Cardiac muscle cell (in vitro differentiated cells and primary cell): Measurements from ENCODE around the gene RPS3. TPM values are rescaled to one million over a fixed set of nuclear protein-coding genes. Genes with fewer than 3 reads are reported as not detected.

Experiments used
- DNase-seq, 2 donors: peaks; one replicate each; pipeline versions ENCODE4 v3.0.0 to v3.0.0-alpha.2; 2010 to 2017; ENCODE audit warnings: low read depth in 1 of 2, low spot score in 1 of 2
- H3K27ac ChIP-seq: fragments of 200-600 bp; sonication (generic); 2 replicates; pipeline ENCODE4 v1.5.1; 2016
- H3K27me3 ChIP-seq: fragments of 200-600 bp; sonication (generic); 2 replicates; pipeline ENCODE4 v1.6.0; 2016; ENCODE audit warnings: control low read depth
- H3K36me3 ChIP-seq: fragments of 200-600 bp; sonication (generic); 2 replicates; pipeline ENCODE4 v1.5.1; 2016; ENCODE audit warnings: control low read depth
- H3K4me1 ChIP-seq: fragments of 200-600 bp; sonication (generic); 2 replicates; pipeline ENCODE4 v1.8.1; 2017; ENCODE audit warnings: low read depth, mild to moderate bottlenecking, mixed run types
- H3K4me3 ChIP-seq: fragments of 200-600 bp; sonication (generic); 2 replicates; pipeline ENCODE4 v1.5.1; 2016; ENCODE audit warnings: mild to moderate bottlenecking
- H3K9me3 ChIP-seq: fragments of 200-600 bp; sonication (generic); 2 replicates; pipeline ENCODE4 v1.5.1; 2017; ENCODE audit warnings: low read depth, mild to moderate bottlenecking, control low read depth
- polyA plus RNA-seq: library from polyadenylated mRNA; unstranded; fragments of >200 nt; fragmentation: Nextera tagmentation; extraction: Ambion mirVana; gene quantifications from 2 replicates; pipeline ENCODE4 v1.2.1, GENCODE V29; 2016
- total RNA-seq: library from RNA; depleted of rRNA; stranded (reverse); fragments of >200 nt; gene quantifications from 2 replicates; pipeline ENCODE4 v1.2.3, GENCODE V29; 2016
- TF ChIP-seq, protein P1 (sequence below): IDR thresholded peaks from 2 replicates; pipeline ENCODE4 v1.5.1; 2012; ENCODE audit warnings: low read depth, mild to moderate bottlenecking, low read length

Gene RPS3
- total and polyA plus RNA-seq, 2 experiments from 2014 or later = 951 to 974 TPM

DNA sequence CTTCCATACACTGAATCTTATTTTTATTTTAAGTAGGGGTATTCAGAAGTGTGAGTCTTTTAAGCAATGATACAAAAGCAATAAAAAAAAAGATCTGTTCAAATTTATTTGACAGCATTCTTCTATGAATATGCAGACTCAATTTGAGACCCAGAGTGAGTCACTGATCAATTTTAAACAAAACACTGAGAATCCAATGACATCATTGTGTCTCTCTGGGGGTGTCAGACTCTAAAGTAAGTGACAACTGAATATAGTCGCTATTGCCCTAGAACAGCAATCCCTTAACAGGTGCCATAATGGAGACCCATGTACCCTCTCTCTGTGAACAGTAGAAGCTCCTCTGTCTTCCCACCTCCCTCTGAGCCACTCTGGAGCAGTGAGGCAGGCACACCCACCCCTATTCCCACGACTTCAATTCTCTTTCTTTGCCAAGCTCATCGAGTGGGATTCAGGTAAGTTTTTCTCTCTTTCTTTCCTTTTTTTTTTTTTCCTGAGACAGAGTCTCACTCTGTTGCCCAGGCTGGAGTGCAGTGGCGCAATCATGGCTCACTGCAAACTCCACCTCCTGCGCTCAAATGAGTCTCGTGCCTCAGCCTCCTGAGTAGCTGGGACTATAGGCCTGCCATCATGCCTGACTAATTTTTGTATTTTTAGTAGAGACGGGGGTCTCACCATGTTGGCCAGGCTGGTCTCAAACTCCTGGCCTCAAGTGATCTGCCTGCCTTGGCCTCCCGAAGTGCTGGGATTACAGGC is 5.1 kb upstream of the RPS3 start:
- H3K9me3 ChIP-seq = no peaks in the 10 kb centered on the region
- no peaks in the 10 kb centered on the region for H3K27me3 ChIP-seq
- H3K4me1 ChIP-seq = no peaks in the 10 kb centered on the region
- TF ChIP-seq, protein P1, sequence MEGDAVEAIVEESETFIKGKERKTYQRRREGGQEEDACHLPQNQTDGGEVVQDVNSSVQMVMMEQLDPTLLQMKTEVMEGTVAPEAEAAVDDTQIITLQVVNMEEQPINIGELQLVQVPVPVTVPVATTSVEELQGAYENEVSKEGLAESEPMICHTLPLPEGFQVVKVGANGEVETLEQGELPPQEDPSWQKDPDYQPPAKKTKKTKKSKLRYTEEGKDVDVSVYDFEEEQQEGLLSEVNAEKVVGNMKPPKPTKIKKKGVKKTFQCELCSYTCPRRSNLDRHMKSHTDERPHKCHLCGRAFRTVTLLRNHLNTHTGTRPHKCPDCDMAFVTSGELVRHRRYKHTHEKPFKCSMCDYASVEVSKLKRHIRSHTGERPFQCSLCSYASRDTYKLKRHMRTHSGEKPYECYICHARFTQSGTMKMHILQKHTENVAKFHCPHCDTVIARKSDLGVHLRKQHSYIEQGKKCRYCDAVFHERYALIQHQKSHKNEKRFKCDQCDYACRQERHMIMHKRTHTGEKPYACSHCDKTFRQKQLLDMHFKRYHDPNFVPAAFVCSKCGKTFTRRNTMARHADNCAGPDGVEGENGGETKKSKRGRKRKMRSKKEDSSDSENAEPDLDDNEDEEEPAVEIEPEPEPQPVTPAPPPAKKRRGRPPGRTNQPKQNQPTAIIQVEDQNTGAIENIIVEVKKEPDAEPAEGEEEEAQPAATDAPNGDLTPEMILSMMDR = no peak
- H3K4me3 ChIP-seq = no peak overlapping the region
- DNase-seq = no peak
- H3K27ac ChIP-seq = no peak overlapping the region
- H3K36me3 ChIP-seq = no peaks in the 10 kb centered on the region

DNA sequence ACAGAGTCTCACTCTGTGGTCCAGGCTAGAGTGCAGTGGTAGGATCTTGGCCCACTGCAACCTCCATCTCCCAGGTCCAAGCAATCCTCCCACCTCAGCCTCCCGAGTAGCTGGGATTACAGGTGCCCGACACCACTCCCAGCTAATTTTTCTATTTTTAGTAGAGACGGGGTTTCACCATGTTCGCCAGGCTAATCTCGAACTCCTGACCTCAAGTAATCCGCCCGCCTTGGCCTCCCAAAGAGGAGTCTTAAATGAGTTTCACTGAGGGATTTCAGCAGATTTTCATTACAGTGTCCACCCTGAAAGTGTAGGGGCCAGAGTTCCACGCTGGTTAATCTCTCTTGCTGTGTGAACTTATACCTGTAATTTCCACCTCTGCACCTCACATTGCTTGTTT is 412 bp upstream of the RPS3 start:
- DNase-seq = no peak
- H3K4me3 ChIP-seq = no peak overlapping the region
- TF ChIP-seq, protein P1 = no peak
- H3K36me3 ChIP-seq = peaks cover 28% of the 10 kb centered on the region
- H3K9me3 ChIP-seq = no peaks in the 10 kb centered on the region
- no peaks in the 10 kb centered on the region for H3K27me3 ChIP-seq
- peaks cover 4% of the 10 kb centered on the region for H3K4me1 ChIP-seq
- H3K27ac ChIP-seq = no peak overlapping the region

DNA sequence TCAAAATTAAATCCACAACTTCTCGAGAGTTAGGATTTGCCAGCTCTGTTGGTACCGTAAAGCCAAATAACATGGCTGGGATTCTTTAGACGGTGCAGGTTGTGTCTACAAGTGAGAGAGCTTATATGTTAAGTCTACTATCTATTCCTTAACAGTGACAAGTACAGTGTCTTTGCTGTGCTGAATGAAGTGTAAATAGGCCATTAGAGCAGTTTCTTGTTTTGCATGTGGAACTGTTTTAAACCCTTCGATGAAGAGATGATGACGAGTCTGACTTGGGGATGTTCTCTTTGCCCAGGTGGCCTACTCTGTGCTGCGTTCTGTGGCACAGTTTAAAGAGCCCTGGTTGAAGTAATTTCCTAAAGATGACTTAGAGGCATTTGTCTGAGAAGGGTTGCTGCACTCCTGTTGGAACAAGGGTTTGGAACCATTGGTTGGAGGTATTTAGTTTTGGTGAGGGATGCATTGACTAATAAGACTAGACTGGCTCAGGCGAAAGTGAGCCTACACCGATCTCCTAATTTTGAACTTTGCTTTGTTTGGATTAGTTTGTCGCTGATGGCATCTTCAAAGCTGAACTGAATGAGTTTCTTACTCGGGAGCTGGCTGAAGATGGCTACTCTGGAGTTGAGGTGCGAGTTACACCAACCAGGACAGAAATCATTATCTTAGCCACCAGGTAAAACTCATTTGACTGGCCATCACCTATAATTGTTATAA is 988 bp downstream of the RPS3 start:
- TF ChIP-seq, protein P1 = no peak
- no peaks in the 10 kb centered on the region for H3K9me3 ChIP-seq
- peaks cover 42% of the 10 kb centered on the region for H3K36me3 ChIP-seq
- H3K27ac ChIP-seq = peak overlapping the region; percentile 98
- no peaks in the 10 kb centered on the region for H3K27me3 ChIP-seq
- H3K4me3 ChIP-seq = peak overlapping the region; percentile 70
- H3K4me1 ChIP-seq = peaks cover 4% of the 10 kb centered on the region
- peak in 1 of 2 donors; percentile 19 for DNase-seq

DNA sequence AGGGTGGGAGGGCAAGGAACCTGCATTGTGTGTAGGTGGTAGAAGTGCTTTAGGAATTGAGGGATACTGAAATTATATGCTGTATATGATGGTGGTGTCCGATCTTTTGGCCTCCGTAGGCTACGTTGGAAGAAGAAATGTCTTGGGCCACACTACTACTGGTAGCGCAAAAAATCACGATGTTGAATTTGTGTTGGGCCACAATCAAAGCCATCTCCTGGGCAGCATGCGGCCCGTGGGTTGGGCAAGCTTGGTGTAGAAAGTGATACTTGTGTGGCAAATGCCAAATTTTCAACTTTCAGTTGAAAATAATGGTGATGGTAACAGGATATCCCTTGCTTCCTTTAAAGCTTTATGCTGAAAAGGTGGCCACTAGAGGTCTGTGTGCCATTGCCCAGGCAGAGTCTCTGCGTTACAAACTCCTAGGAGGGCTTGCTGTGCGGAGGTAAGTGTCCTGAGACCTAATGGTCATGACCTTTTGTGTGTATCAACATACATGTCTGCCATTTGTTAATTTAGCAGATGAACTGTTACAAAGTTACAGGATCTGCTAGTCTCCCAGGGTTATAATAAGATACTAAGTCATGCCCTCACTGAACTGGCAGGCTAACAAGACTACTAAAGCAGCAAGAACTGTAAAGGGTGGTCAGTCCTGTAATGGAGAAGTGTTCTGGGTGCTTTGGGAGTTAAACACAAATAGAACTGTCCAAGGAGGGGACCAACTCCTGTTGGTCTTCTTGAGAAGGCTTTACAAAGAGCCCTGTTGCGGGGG is 2.9 kb downstream of the RPS3 start:
- H3K27ac ChIP-seq = peak overlapping the region; percentile 15
- H3K36me3 ChIP-seq = peaks cover 55% of the 10 kb centered on the region
- DNase-seq = no peak
- no peak overlapping the region for H3K4me3 ChIP-seq
- TF ChIP-seq, protein P1 = peak; percentile 6
- H3K4me1 ChIP-seq = peaks cover 4% of the 10 kb centered on the region
- no peaks in the 10 kb centered on the region for H3K9me3 ChIP-seq
- H3K27me3 ChIP-seq = no peaks in the 10 kb centered on the region

DNA sequence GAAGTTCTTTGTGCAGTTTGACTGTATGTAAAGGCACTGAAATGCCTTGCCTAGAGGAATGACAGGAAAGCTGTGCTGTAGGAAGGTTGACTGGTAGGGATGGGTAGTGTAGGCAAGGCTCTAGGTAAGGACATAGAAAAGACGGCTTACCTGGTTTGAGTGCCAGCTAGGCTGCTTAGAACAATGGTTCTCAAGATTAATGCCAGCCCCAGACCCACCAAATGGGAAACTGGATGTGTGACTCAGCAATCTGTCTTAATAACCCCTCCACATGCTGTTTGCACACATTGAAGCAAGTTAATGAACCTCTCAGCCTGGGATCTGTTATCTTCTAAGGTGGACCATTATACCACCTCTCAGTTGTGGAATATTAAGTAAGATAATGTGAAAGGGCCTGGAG is 3.7 kb downstream of the RPS3 start:
- H3K27me3 ChIP-seq = no peaks in the 10 kb centered on the region
- H3K9me3 ChIP-seq = no peaks in the 10 kb centered on the region
- peaks cover 56% of the 10 kb centered on the region for H3K36me3 ChIP-seq
- no peak for DNase-seq
- peak overlapping the region; percentile 15 for H3K27ac ChIP-seq
- peaks cover 4% of the 10 kb centered on the region for H3K4me1 ChIP-seq
- no peak overlapping the region for H3K4me3 ChIP-seq
- TF ChIP-seq, protein P1 = no peak
